ENCODE results near the gene TEX11.
"Not testable (repeated sequence)": the region's sequence is repeated elsewhere in the genome, so short reads cannot be mapped to it uniquely, and the experiment has no call there.

GRCh38 chrX:70711336-70711735 is 197.2 kb downstream of the TEX11 start:
- not testable (repeated sequence) for TF ChIP-seq CTCF (IDR thresholded peaks at IDR 0.05; ENCODE audit: low read depth, low read length); EZH2phosphoT487 (IDR thresholded peaks at IDR 0.05; ENCODE audit: low read depth)

Data from OCI-LY3 (cell line).